Thymus (tissue), 11 donors: ENCODE data around the gene LARP4B. TPM values are rescaled to one million over a fixed set of nuclear protein-coding genes. Genes with fewer than 3 reads are reported as not detected.
A peak's percentile ranks its signal among the peaks of the same experiment; 100 is the strongest.

ENCODE experiments used
- DNase-seq, 9 donors: peaks; one replicate each; pipeline ENCODE4 v3.0.0-alpha.2; 2013; ENCODE audit warnings: low spot score in 9 of 9, low read depth in 6 of 9, missing footprints in 1 of 9
- H3K27ac ChIP-seq, 2 donors: one replicate each; pipeline ENCODE4 v1.5.1; 2013; ENCODE audit warnings: control low read depth in 1 of 2, low read depth in 1 of 2, low read length in 1 of 2, mild to moderate bottlenecking in 1 of 2, moderate library complexity in 1 of 2
- H3K27me3 ChIP-seq, 2 donors: one replicate each; pipeline ENCODE4 v1.5.1; 2013; ENCODE audit warnings: low read length in 1 of 2; ENCODE audit not compliant: control insufficient read depth in 2 of 2, insufficient read depth in 1 of 2
- H3K36me3 ChIP-seq, 2 donors: one replicate each; pipeline ENCODE4 v1.5.1; 2013; ENCODE audit warnings: low read length in 1 of 2, mild to moderate bottlenecking in 1 of 2, moderate library complexity in 1 of 2; ENCODE audit not compliant: control insufficient read depth in 2 of 2, insufficient read depth in 2 of 2
- H3K4me1 ChIP-seq, 2 donors: one replicate each; pipeline ENCODE4 v1.5.1; 2013; ENCODE audit warnings: low read length in 2 of 2; ENCODE audit not compliant: control insufficient read depth in 2 of 2, insufficient read depth in 2 of 2
- H3K4me3 ChIP-seq, 2 donors: one replicate each; pipeline ENCODE4 v1.5.1; 2013; ENCODE audit warnings: low read length in 2 of 2, control low read depth in 1 of 2, mild to moderate bottlenecking in 1 of 2
- H3K9me3 ChIP-seq, 2 donors: one replicate each; pipeline ENCODE4 v1.5.1; 2013; ENCODE audit warnings: low read length in 1 of 2, mild to moderate bottlenecking in 1 of 2; ENCODE audit not compliant: control insufficient read depth in 2 of 2, insufficient read depth in 1 of 2
- WGBS: extraction: QIAGEN DNeasy Blood & Tissue Kit; methylation state at CpG from one replicate; pipeline ENCODE4 v1.1.7; 2013; 5-methylcytosine and 5-hydroxymethylcytosine counted together
- polyA plus RNA-seq: library from polyadenylated mRNA; stranded (reverse); fragments of 200-250 nt; gene quantifications from one replicate; pipeline ENCODE4 v1.2.3, GENCODE V29; 2013
- total RNA-seq: library from RNA; stranded (reverse); fragments of 120-200 nt; gene quantifications from one replicate; pipeline ENCODE4 v1.2.4, GENCODE V29; 2013
- donor health status: healthy.

Gene LARP4B
- total and polyA plus RNA-seq, 2 donors: 19.3 to 22.0 TPM

DNA sequence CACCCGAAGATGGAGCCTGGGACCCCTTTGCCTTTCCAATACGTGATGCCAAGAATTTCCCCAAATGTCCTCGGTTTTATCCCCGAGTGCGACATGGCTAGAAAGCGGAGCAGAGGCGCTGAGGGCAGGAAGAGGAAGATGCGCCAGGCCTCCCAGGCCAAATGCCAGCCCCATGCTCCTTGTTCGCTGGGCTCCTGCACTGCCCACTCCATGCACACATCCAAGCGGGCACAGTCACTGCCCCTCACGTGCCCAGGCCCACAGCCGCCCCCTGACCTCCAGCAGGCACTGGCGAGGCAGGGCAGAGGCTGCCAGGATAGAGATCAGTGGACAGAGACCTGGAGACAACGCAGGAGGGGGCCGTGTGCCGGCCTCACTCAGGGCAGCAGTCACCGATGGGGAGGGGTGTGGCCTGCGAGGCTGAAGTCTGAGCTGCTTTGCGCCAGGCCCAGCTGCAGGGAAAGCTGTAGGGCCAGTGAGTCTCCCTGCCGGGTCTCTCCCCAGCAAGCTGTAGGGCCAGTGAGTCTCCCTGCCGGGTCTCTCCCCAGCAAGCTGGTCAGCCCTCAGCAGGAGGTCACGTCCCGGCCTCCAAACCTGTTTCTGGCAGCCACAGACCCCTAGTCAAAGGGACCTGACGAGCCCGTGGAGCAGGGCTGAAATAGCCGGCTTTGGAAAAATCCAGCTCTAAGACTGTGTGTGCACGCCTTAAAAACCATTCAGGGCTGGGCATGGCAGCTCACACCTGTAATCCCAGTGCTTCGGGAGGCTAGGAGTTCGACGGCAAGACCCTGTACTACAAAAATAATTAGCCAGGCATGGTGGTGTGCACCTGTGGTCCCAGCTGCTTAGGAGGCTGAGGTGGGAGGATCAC, 141.4 kb downstream of the LARP4B start:
- H3K4me3 ChIP-seq: no peak overlapping the region
- H3K9me3 ChIP-seq: peaks cover 0 to 7% of the 10 kb centered on the region in 2 donors
- no peaks in the 10 kb centered on the region for H3K36me3 ChIP-seq
- peaks cover 12 to 13% of the 10 kb centered on the region in 2 donors for H3K27me3 ChIP-seq
- 89% methylated on average over 30 of the region's 30 CpGs for WGBS
- H3K27ac ChIP-seq: no peak overlapping the region
- no peak for DNase-seq
- no peaks in the 10 kb centered on the region for H3K4me1 ChIP-seq

DNA sequence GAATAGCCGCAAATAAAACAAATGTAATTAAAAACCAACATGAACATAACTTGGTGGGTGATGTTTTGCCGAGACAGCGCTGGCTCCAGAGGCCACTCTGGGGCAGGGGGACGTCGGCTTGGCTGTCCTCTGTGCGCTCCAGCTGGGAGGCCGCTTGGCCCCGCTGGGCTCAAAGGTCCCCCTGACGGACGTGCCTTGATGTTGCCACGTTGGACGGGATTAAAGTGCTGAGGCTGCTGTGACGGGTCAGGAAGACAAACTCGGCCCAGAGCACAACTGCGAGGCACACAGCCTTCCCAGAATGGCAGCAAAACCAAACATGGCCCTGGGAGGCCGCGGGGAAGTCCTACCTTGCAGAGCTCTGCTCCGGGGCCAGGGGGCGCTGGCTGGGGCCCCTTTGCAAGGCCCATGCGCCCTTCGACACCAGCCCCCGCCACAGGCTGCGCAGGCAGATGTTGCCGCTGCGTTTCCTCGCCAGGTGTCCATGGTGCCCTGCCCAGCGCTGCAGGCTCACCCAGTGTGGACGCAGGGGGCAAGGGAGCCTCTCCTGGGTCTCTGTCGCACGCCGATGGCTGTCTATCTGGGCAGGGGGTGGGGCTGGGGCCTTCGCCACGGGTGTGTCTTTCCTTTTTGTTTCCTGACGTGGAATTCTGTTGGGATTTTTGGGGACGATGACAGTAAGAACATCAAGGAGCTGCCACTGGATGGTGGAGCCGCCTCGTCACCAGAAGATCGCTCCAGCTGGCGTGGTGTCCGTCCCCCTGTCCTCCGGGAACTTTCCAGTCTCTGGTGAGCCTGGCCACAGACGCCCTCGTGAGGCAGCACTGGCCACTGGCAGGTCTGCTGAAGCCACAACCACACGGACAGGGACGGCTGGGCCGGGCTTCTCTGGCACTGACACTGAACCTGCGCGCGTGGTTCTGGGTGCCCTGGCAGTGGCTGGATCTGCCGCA, 142.4 kb downstream of the LARP4B start:
- Histone ChIP-seq H3K27ac (no peak overlapping the region), H3K4me3 (no peak overlapping the region), H3K36me3 (no peaks in the 10 kb centered on the region), H3K4me1 (no peaks in the 10 kb centered on the region), H3K9me3 (no peaks in the 10 kb centered on the region), H3K27me3 (peaks cover 16 to 21% of the 10 kb centered on the region in 2 donors)
- DNase-seq: peak in 1 of 9 donors; percentile 7
- 54% methylated on average over 50 of the region's 50 CpGs for WGBS

GRCh38 chr10:787933-788651, 143.4 kb downstream of the LARP4B start:
- H3K4me3 ChIP-seq: no peak overlapping the region
- no peak overlapping the region for H3K27ac ChIP-seq
- no peak for DNase-seq
- no peaks in the 10 kb centered on the region for H3K4me1 ChIP-seq
- H3K9me3 ChIP-seq: no peaks in the 10 kb centered on the region
- peaks cover 16 to 21% of the 10 kb centered on the region in 2 donors for H3K27me3 ChIP-seq
- no peaks in the 10 kb centered on the region for H3K36me3 ChIP-seq
- WGBS: 89% methylated on average over 32 of the region's 32 CpGs

- DNase-seq: no peak
- 90% methylated on average over 44 of the region's 44 CpGs for WGBS
- Histone ChIP-seq H3K4me1 (no peaks in the 10 kb centered on the region), H3K9me3 (no peaks in the 10 kb centered on the region), H3K27ac (no peak overlapping the region), H3K27me3 (peaks cover 16 to 21% of the 10 kb centered on the region in 2 donors), H3K36me3 (no peaks in the 10 kb centered on the region), H3K4me3 (no peak overlapping the region)
Measured at GRCh38 chr10:786633-787474, 144.7 kb downstream of the LARP4B start.

DNA sequence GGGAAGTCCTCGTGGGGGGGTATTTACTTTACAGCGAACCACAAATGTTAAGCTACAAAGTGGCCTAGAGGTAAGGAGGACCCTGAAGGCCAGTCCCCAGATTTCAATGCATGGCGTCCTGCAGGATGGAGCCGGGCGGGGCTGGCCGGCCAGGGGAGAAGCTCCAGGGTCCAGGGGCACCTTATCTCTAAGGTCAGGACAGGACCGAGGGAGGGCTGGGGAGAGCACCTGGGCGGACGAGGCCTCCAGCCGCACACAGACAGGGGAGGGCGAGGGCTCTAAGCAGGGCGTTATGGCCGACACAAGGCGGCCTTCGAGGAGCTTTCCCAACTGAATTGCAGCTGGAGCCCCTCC, 145.7 kb downstream of the LARP4B start:
- 93% methylated on average over 15 of the region's 15 CpGs for WGBS
- no peak overlapping the region for H3K4me3 ChIP-seq
- H3K4me1 ChIP-seq: no peaks in the 10 kb centered on the region
- H3K36me3 ChIP-seq: no peaks in the 10 kb centered on the region
- no peak overlapping the region for H3K27ac ChIP-seq
- no peaks in the 10 kb centered on the region for H3K9me3 ChIP-seq
- peaks cover 16 to 21% of the 10 kb centered on the region in 2 donors for H3K27me3 ChIP-seq
- DNase-seq: no peak

- Histone ChIP-seq H3K4me1 (no peaks in the 10 kb centered on the region), H3K4me3 (no peak overlapping the region), H3K36me3 (no peaks in the 10 kb centered on the region), H3K9me3 (no peaks in the 10 kb centered on the region), H3K27me3 (peaks cover 16 to 21% of the 10 kb centered on the region in 2 donors), H3K27ac (no peak overlapping the region)
- 50% methylated on average over 32 of the region's 32 CpGs for WGBS
- DNase-seq: no peak
Measured at GRCh38 chr10:785089-785860, 146.2 kb downstream of the LARP4B start.

GRCh38 chr10:784403-785088, 147.0 kb downstream of the LARP4B start:
- DNase-seq: peak in 1 of 9 donors; percentile 6
- WGBS: 8% methylated on average over 51 of the region's 51 CpGs

More at GRCh38 chr10:784403-785088, 147.0 kb downstream of the LARP4B start:
- H3K4me3 ChIP-seq: no peak overlapping the region
- no peaks in the 10 kb centered on the region for H3K4me1 ChIP-seq
- no peak overlapping the region for H3K27ac ChIP-seq
- no peaks in the 10 kb centered on the region for H3K9me3 ChIP-seq
- H3K27me3 ChIP-seq: peaks cover 16 to 21% of the 10 kb centered on the region in 2 donors
- no peaks in the 10 kb centered on the region for H3K36me3 ChIP-seq
